Skeletal muscle tissue (tissue), 4 donors: ENCODE data around the gene AAR2. TPM values are rescaled to one million over a fixed set of nuclear protein-coding genes. Genes with fewer than 3 reads are reported as not detected.

Source experiments
- H3K27ac ChIP-seq: one replicate; pipeline ENCODE4 v1.7.0; 2013; ENCODE audit warnings: mild to moderate bottlenecking, low read depth, low read length, inconsistent platforms
- H3K27me3 ChIP-seq, 3 donors: one replicate each; pipeline ENCODE4 v1.7.0; 2013; ENCODE audit warnings: low read length in 3 of 3; ENCODE audit not compliant: control insufficient read depth in 3 of 3, insufficient read depth in 3 of 3
- H3K36me3 ChIP-seq, 3 donors: one replicate each; pipeline ENCODE4 v1.7.0; 2013; ENCODE audit warnings: low read length in 3 of 3; ENCODE audit not compliant: control insufficient read depth in 3 of 3, insufficient read depth in 3 of 3
- H3K4me1 ChIP-seq, 3 donors: one replicate each; pipeline ENCODE4 v1.7.0; 2013; ENCODE audit warnings: low read length in 3 of 3, mild to moderate bottlenecking in 3 of 3; ENCODE audit not compliant: control insufficient read depth in 3 of 3, insufficient read depth in 3 of 3
- H3K4me3 ChIP-seq, 3 donors: one replicate each; pipeline ENCODE4 v1.7.0; 2013; ENCODE audit warnings: low read length in 3 of 3
- H3K9ac ChIP-seq, 3 donors: one replicate each; pipeline ENCODE4 v1.7.0; 2013; ENCODE audit warnings: low read length in 3 of 3, mild to moderate bottlenecking in 3 of 3, moderate library complexity in 2 of 3, low read depth in 1 of 3
- H3K9me3 ChIP-seq, 3 donors: one replicate each; pipeline ENCODE4 v1.7.0; 2013; ENCODE audit warnings: low read length in 3 of 3; ENCODE audit not compliant: control insufficient read depth in 3 of 3
- total RNA-seq: library from RNA; depleted of rRNA; stranded (reverse); fragments of >200 nt; gene quantifications from one replicate; pipeline ENCODE4 v1.2.3, GENCODE V29; 2014
- donor health status: Osteomylitis.

Gene AAR2
- total RNA-seq, 1 donor from 2014 or later: 25.1 TPM

- Histone ChIP-seq H3K36me3 (no peaks in the 10 kb centered on the region), H3K9me3 (no peaks in the 10 kb centered on the region), H3K4me1 (peaks cover 0 to 6% (median 0%) of the 10 kb centered on the region in 3 donors), H3K27me3 (peaks cover 0 to 5% (median 0%) of the 10 kb centered on the region in 3 donors), H3K9ac (peak overlapping the region in 1 of 3 donors; percentile 8), H3K4me3 (no peak overlapping the region), H3K27ac (no peak overlapping the region)
Measured at GRCh38 chr20:36267605-36268381, 31.5 kb downstream of the AAR2 start.

- Histone ChIP-seq H3K4me3 (no peak overlapping the region), H3K27me3 (peaks cover 0 to 10% (median 6%) of the 10 kb centered on the region in 3 donors), H3K4me1 (peaks cover 0 to 6% (median 0%) of the 10 kb centered on the region in 3 donors), H3K36me3 (no peaks in the 10 kb centered on the region), H3K9me3 (no peaks in the 10 kb centered on the region), H3K9ac (no peak overlapping the region), H3K27ac (no peak overlapping the region)
Measured at GRCh38 chr20:36268440-36269342, 32.4 kb downstream of the AAR2 start.

DNA sequence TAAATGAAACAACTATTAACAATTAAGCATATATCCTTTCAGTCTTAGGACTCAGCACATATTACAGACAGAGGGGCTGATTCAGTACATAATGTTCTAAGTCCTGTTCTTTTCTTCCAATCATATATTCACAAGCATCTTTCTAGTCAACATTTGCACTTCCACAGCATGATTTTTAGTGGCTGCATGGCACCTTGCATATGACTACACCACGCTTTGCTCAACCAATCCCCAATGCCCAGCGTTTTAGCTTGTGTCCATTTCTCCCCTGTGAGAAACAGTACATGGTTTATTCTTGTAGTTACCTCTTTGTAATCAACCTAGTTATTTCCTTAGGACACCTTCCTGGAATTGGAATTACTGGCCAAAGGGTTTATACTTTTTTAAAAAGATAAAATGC is 33.2 kb downstream of the AAR2 start:
- Histone ChIP-seq H3K4me3 (no peak overlapping the region), H3K4me1 (peaks cover 0 to 6% (median 0%) of the 10 kb centered on the region in 3 donors), H3K9ac (no peak overlapping the region), H3K27me3 (peaks cover 6 to 18% (median 14%) of the 10 kb centered on the region in 3 donors), H3K27ac (no peak overlapping the region), H3K9me3 (no peaks in the 10 kb centered on the region), H3K36me3 (no peaks in the 10 kb centered on the region)

- Histone ChIP-seq H3K9me3 (no peaks in the 10 kb centered on the region), H3K27ac (no peak overlapping the region), H3K9ac (no peak overlapping the region), H3K4me1 (peaks cover 0 to 6% (median 0%) of the 10 kb centered on the region in 3 donors), H3K4me3 (no peak overlapping the region), H3K27me3 (peaks cover 18 to 32% (median 25%) of the 10 kb centered on the region in 3 donors), H3K36me3 (no peaks in the 10 kb centered on the region)
Measured at GRCh38 chr20:36270744-36271638, 34.7 kb downstream of the AAR2 start.

DNA sequence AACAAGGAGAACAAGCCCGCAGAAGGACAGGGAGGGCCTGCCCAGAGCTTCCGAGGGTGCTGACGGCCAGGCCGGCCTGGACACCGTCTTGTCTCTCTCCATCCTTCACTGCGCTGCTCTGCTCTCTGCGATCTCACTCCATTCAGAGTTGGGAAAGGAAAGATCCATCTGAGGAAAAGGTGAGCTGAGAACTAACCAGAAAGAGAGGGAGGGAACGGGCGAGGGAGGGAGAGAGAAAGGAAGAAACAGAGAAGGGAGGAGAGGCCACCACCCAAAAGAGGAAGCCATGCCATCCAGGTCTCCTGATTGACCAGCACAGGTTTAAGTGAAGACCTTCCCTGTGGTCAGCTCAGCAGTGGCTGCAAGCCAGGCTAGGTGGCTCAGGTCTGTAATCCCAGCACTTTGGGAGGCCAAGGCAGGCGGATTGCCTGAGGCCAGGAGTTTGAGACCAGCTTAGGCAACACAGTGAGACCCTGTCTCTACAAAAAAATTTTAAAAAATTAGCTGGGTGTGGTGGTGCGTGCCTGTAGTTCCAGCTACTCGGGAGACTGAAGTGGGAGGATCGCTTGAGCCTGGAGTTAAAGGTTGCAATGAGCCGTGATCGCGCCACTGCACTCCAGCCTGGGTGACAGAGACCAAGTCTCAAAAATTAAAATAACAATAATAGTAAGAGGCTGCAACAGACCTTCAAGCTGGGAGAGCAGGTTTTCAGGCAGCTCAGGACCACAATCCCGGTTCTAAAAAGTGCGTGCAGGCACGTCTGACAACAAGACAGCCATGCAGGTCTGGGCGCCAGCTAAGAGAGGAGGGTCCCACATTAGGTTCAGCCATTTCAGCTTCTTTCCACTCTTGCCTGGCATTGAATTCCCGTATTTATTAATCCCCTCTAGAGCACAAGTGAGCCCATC is 35.6 kb downstream of the AAR2 start:
- Histone ChIP-seq H3K4me1 (peaks cover 0 to 6% (median 0%) of the 10 kb centered on the region in 3 donors), H3K36me3 (no peaks in the 10 kb centered on the region), H3K9me3 (no peaks in the 10 kb centered on the region), H3K4me3 (no peak overlapping the region), H3K27ac (no peak overlapping the region), H3K9ac (no peak overlapping the region), H3K27me3 (peaks cover 18 to 32% (median 27%) of the 10 kb centered on the region in 3 donors)

GRCh38 chr20:36272547-36273220 is 36.4 kb downstream of the AAR2 start:
- Histone ChIP-seq H3K36me3 (no peaks in the 10 kb centered on the region), H3K27me3 (peaks cover 18 to 36% (median 30%) of the 10 kb centered on the region in 3 donors), H3K9me3 (no peaks in the 10 kb centered on the region), H3K9ac (no peak overlapping the region), H3K4me3 (no peak overlapping the region), H3K4me1 (peaks cover 0 to 6% (median 0%) of the 10 kb centered on the region in 3 donors), H3K27ac (no peak overlapping the region)

DNA sequence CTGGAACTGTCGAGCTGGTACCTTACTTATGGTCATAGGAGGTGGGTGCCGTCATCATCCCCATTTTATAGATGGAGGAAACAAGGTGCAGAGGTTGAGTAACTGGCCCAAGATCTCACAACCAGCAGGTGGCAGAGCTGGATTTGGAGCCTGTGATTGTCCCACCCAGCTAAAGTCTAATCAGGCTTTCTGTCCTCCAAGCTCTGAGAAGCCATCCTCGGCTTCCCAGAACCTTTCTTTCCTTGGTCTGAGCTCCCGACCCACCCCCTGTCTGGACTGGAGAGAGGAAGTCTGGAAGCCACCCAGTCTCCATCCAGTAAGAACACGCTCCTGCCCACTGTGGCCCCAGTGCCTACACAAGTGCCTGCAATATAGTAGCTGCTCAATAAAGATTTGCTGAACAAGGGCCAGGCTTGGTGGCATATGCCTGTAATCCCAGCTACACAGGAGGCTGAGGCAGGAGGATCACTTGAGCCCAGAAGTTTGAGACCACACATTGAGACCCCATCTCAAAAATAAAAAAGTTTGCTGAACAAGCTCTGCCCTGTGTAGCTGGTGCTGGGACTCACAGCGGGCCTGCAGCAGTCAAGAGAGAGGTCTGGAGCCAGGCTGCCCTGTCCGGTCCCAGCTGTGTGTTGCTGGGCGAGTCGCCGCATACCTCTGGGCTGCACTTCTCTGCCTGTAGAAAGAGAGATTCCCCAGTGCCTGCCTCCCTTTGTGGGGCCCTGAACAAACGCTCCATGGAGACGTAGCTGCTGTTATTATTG is 37.3 kb downstream of the AAR2 start:
- peaks cover 18 to 37% (median 31%) of the 10 kb centered on the region in 3 donors for H3K27me3 ChIP-seq
- H3K4me1 ChIP-seq: peaks cover 0 to under 1% (median 0%) of the 10 kb centered on the region in 3 donors
- H3K27ac ChIP-seq: no peak overlapping the region
- no peaks in the 10 kb centered on the region for H3K36me3 ChIP-seq
- H3K9ac ChIP-seq: no peak overlapping the region
- H3K4me3 ChIP-seq: no peak overlapping the region
- H3K9me3 ChIP-seq: no peaks in the 10 kb centered on the region

- Histone ChIP-seq H3K36me3 (no peaks in the 10 kb centered on the region), H3K9ac (no peak overlapping the region), H3K4me1 (no peaks in the 10 kb centered on the region), H3K4me3 (no peak overlapping the region), H3K27me3 (peaks cover 18 to 38% (median 31%) of the 10 kb centered on the region in 3 donors), H3K9me3 (no peaks in the 10 kb centered on the region), H3K27ac (no peak overlapping the region)
Measured at GRCh38 chr20:36274181-36274841, 38.0 kb downstream of the AAR2 start.
